Measurements from ENCODE around the gene ZNF865. TPM values are rescaled to one million over a fixed set of nuclear protein-coding genes. Genes with fewer than 3 reads are reported as not detected.

ZNF865 gene
- total and polyA plus RNA-seq, 10 of the 15 experiments (the other 5 are each of a cell fraction or from before 2014, with no cell fraction given) = 0.02 to 18.3 (median 0.90) TPM

DNA sequence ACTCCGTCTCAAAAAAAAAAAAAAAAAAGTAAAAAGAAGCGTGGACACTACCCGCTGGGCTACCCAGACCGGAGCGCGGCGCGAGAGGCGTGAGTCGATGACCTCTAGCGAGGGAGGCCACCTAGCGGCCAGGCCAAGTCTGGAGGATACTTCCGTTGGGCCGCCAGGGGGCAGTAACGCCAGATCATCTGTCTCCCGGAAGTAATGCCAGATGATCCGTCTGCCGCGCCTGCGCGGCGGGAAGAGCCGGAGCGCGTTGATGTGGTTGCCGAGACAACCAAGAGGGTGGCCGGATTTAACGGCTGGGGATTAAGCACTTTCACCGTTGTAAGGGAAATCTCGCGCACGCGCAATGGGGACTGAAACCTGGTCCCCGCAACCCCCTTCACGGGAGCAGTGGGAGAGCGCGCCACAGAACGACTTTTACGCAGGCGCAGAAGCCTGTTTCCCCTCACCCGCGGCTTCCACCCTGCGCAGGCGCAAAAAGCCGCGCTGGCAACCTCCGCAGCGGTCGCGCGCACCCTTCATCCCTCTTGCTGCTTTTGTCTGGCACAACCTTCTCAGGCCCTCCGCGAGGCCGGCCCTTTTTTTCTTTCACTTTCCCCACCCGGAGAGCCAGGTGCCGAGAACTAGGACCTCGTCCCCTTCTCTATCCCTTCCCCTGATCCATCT, 48.3 kb downstream of the ZNF865 start (continued):
- TF ChIP-seq, protein P1, sequence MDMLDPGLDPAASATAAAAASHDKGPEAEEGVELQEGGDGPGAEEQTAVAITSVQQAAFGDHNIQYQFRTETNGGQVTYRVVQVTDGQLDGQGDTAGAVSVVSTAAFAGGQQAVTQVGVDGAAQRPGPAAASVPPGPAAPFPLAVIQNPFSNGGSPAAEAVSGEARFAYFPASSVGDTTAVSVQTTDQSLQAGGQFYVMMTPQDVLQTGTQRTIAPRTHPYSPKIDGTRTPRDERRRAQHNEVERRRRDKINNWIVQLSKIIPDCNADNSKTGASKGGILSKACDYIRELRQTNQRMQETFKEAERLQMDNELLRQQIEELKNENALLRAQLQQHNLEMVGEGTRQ (IDR thresholded peaks at IDR 0.05; ENCODE audit: borderline replicate concordance, low read depth, low read length) = no peak
- TF ChIP-seq, protein P2, sequence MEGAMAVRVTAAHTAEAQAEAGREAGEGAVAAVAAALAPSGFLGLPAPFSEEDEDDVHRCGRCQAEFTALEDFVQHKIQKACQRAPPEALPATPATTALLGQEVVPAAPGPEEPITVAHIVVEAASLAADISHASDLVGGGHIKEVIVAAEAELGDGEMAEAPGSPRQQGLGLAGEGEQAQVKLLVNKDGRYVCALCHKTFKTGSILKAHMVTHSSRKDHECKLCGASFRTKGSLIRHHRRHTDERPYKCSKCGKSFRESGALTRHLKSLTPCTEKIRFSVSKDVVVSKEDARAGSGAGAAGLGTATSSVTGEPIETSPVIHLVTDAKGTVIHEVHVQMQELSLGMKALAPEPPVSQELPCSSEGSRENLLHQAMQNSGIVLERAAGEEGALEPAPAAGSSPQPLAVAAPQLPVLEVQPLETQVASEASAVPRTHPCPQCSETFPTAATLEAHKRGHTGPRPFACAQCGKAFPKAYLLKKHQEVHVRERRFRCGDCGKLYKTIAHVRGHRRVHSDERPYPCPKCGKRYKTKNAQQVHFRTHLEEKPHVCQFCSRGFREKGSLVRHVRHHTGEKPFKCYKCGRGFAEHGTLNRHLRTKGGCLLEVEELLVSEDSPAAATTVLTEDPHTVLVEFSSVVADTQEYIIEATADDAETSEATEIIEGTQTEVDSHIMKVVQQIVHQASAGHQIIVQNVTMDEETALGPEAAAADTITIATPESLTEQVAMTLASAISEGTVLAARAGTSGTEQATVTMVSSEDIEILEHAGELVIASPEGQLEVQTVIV (IDR thresholded peaks at IDR 0.05; ENCODE audit: borderline replicate concordance, partially characterized antibody) = peak; percentile 83
- TF ChIP-seq ATF7 (IDR thresholded peaks at IDR 0.05; ENCODE audit: low read depth) (peak; percentile 75; the same call in 1 of the 2 replicates), RAD51 (IDR thresholded peaks at IDR 0.05) (no peak), TAF1 (IDR thresholded peaks at IDR 0.05; ENCODE audit: borderline replicate concordance, low read depth, low read length) (peak; percentile 65; the same call in 1 of the 2 replicates), ZNF622 (IDR thresholded peaks at IDR 0.05) (no peak), TCF12 (IDR thresholded peaks at IDR 0.05; ENCODE audit: low read depth, low read length) (0 out of 2 replicates have a peak, but pooled peaks have one; percentile 34), PAX5 (IDR thresholded peaks at IDR 0.05; ENCODE audit: borderline replicate concordance, low read depth, low read length) (peak; percentile 51; the same call in 1 of the 2 replicates), BHLHE40 (IDR thresholded peaks at IDR 0.05; ENCODE audit: borderline replicate concordance in 1 of 2, low read depth in 2 of 2, low read length in 1 of 2) (peak; percentile 59 to 72), POLR2A (IDR thresholded peaks at IDR 0.05; ENCODE audit: low read depth, low read length) (peak; percentile 80), CREB1 (IDR thresholded peaks at IDR 0.05; ENCODE audit: low read depth) (peak; percentile 53; the same call in 1 of the 2 replicates), IKZF1 (conservative IDR thresholded peaks at IDR 0.05) (peak; percentile 84), STAT1 (conservative IDR thresholded peaks at IDR 0.05) (0 out of 2 replicates have a peak, but pooled peaks have one; percentile 49), GABPA (IDR thresholded peaks at IDR 0.05; ENCODE audit: low read depth) (peak; percentile 84; the same call in 1 of the 2 replicates), FOXK2 (IDR thresholded peaks at IDR 0.05) (peak; percentile 74), ZNF274 (IDR thresholded peaks at IDR 0.05; ENCODE audit: insufficient read depth, insufficient read length) (no peak)
- TF ChIP-seq, protein P3, sequence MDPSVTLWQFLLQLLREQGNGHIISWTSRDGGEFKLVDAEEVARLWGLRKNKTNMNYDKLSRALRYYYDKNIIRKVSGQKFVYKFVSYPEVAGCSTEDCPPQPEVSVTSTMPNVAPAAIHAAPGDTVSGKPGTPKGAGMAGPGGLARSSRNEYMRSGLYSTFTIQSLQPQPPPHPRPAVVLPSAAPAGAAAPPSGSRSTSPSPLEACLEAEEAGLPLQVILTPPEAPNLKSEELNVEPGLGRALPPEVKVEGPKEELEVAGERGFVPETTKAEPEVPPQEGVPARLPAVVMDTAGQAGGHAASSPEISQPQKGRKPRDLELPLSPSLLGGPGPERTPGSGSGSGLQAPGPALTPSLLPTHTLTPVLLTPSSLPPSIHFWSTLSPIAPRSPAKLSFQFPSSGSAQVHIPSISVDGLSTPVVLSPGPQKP (IDR thresholded peaks at IDR 0.05; ENCODE audit: low read depth, low read length) = peak; percentile 99
- TF ChIP-seq, protein P4, sequence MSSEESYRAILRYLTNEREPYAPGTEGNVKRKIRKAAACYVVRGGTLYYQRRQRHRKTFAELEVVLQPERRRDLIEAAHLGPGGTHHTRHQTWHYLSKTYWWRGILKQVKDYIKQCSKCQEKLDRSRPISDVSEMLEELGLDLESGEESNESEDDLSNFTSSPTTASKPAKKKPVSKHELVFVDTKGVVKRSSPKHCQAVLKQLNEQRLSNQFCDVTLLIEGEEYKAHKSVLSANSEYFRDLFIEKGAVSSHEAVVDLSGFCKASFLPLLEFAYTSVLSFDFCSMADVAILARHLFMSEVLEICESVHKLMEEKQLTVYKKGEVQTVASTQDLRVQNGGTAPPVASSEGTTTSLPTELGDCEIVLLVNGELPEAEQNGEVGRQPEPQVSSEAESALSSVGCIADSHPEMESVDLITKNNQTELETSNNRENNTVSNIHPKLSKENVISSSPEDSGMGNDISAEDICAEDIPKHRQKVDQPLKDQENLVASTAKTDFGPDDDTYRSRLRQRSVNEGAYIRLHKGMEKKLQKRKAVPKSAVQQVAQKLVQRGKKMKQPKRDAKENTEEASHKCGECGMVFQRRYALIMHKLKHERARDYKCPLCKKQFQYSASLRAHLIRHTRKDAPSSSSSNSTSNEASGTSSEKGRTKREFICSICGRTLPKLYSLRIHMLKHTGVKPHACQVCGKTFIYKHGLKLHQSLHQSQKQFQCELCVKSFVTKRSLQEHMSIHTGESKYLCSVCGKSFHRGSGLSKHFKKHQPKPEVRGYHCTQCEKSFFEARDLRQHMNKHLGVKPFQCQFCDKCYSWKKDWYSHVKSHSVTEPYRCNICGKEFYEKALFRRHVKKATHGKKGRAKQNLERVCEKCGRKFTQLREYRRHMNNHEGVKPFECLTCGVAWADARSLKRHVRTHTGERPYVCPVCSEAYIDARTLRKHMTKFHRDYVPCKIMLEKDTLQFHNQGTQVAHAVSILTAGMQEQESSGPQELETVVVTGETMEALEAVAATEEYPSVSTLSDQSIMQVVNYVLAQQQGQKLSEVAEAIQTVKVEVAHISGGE (CRISPR knock-in tag; IDR thresholded peaks at IDR 0.05) = peak; percentile 67
- TF ChIP-seq, protein P5, sequence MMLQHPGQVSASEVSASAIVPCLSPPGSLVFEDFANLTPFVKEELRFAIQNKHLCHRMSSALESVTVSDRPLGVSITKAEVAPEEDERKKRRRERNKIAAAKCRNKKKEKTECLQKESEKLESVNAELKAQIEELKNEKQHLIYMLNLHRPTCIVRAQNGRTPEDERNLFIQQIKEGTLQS (IDR thresholded peaks at IDR 0.05; ENCODE audit: borderline replicate concordance, extremely low read depth, low read depth, low read length) = peak; percentile 68; the same call in 1 of the 2 replicates
- TF ChIP-seq, protein P6, sequence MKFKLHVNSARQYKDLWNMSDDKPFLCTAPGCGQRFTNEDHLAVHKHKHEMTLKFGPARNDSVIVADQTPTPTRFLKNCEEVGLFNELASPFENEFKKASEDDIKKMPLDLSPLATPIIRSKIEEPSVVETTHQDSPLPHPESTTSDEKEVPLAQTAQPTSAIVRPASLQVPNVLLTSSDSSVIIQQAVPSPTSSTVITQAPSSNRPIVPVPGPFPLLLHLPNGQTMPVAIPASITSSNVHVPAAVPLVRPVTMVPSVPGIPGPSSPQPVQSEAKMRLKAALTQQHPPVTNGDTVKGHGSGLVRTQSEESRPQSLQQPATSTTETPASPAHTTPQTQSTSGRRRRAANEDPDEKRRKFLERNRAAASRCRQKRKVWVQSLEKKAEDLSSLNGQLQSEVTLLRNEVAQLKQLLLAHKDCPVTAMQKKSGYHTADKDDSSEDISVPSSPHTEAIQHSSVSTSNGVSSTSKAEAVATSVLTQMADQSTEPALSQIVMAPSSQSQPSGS (IDR thresholded peaks at IDR 0.05; ENCODE audit: low read length) = no peak
